HAP-1 (cell line): ENCODE data around the gene ERCC6L.
A peak's percentile ranks its signal among the peaks of the same experiment; 100 is the strongest.

Experiments
- DNase-seq, 2 experiments: peaks; one replicate each; pipeline ENCODE4 v3.0.0-alpha.2; 2016 to 2020; ENCODE audit warnings: low spot score in 2 of 2
- H3K27me3 ChIP-seq: fragments of 250-450 bp; sonication (Bioruptor Pico); 2 replicates; pipeline ENCODE4 v1.5.1; 2020; ENCODE audit warnings: low read depth, mild to moderate bottlenecking, moderate library complexity
- H3K36me3 ChIP-seq: fragments of 250-450 bp; sonication (Bioruptor Pico); replicated peaks from 2 replicates; pipeline ENCODE4 v1.5.1; 2020; ENCODE audit warnings: mild to moderate bottlenecking
- H3K4me1 ChIP-seq: fragments of 250-450 bp; sonication (Bioruptor Pico); 2 replicates; pipeline ENCODE4 v1.5.1; 2020; ENCODE audit warnings: mild to moderate bottlenecking
- H3K4me3 ChIP-seq: fragments of 250-450 bp; sonication (Bioruptor Pico); 2 replicates; pipeline ENCODE4 v1.5.1; 2020; ENCODE audit warnings: mild to moderate bottlenecking, moderate library complexity
- H3K9me3 ChIP-seq: fragments of 250-450 bp; sonication (Bioruptor Pico); 2 replicates; pipeline ENCODE4 v1.5.1; 2020; ENCODE audit warnings: mild to moderate bottlenecking, moderate library complexity
- in situ Hi-C: fragments of 300-500 bp; cut with MboI; formaldehyde crosslinking; loops from 3 replicates; pipeline ENCODE4 v1.14.3; 2020; ENCODE audit warnings: low sequenced_read_pairs, inconsistent platforms, mixed read lengths

The ERCC6L gene, protein sequence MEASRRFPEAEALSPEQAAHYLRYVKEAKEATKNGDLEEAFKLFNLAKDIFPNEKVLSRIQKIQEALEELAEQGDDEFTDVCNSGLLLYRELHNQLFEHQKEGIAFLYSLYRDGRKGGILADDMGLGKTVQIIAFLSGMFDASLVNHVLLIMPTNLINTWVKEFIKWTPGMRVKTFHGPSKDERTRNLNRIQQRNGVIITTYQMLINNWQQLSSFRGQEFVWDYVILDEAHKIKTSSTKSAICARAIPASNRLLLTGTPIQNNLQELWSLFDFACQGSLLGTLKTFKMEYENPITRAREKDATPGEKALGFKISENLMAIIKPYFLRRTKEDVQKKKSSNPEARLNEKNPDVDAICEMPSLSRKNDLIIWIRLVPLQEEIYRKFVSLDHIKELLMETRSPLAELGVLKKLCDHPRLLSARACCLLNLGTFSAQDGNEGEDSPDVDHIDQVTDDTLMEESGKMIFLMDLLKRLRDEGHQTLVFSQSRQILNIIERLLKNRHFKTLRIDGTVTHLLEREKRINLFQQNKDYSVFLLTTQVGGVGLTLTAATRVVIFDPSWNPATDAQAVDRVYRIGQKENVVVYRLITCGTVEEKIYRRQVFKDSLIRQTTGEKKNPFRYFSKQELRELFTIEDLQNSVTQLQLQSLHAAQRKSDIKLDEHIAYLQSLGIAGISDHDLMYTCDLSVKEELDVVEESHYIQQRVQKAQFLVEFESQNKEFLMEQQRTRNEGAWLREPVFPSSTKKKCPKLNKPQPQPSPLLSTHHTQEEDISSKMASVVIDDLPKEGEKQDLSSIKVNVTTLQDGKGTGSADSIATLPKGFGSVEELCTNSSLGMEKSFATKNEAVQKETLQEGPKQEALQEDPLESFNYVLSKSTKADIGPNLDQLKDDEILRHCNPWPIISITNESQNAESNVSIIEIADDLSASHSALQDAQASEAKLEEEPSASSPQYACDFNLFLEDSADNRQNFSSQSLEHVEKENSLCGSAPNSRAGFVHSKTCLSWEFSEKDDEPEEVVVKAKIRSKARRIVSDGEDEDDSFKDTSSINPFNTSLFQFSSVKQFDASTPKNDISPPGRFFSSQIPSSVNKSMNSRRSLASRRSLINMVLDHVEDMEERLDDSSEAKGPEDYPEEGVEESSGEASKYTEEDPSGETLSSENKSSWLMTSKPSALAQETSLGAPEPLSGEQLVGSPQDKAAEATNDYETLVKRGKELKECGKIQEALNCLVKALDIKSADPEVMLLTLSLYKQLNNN

GRCh38 chrX:72238721-72239475 lies at the start of gene ERCC6L:
ERCC6L (minus strand) TSS chrX:72239027; CDS start chrX:72238911, 116 bp downstream.
- Histone ChIP-seq H3K27me3 (no peaks in the 10 kb centered on the region), H3K36me3 (peaks cover 20% of the 10 kb centered on the region), H3K4me1 (peaks cover 12% of the 10 kb centered on the region), H3K9me3 (no peaks in the 10 kb centered on the region), H3K4me3 (peak within 1 kb of the TSS; percentile 67)
- peak; percentile 92 to 97 for DNase-seq
- in situ Hi-C loops, result no loop called here

- Histone ChIP-seq H3K36me3 (no peaks in the 10 kb centered on the region), H3K27me3 (no peaks in the 10 kb centered on the region), H3K9me3 (no peaks in the 10 kb centered on the region), H3K4me3 (no peak overlapping the region), H3K4me1 (no peaks in the 10 kb centered on the region)
- in situ Hi-C loops, result loop anchor here (25.0 kb wide), 1 partner anchor 255 kb away; no protein-coding TSS in a partner anchor
- DNase-seq, result no peak
Observed at GRCh38 chrX:72282302-72282701, 43.5 kb upstream of the ERCC6L start.

DNA sequence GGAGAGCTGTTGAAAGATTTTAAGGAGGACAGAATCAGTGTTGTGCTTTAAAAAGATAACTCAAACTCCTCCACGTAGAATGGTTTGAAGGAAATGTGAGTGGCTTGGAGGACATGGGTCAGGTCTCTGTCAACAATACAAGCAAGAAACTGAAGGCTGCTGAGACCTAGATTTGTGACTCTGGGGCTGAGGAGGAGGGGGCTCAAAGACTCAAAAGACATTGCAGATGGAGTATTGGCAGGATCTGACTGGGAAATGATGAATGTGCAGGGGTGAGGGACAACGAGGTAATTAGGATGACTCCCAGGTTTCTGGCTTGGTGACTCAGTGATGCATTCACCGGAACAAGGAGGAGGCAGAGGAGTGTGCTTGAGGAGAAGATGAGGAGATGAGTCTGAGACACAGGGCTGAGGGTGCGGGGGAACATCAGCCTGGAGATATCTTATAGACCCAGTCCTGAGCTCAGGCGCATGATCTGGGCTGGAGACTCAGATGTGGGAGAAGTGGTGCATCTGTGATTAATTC lies 41.6 kb upstream of the ERCC6L start:
- Histone ChIP-seq H3K27me3 (no peaks in the 10 kb centered on the region), H3K4me3 (no peak overlapping the region), H3K4me1 (no peaks in the 10 kb centered on the region), H3K36me3 (peaks cover 16% of the 10 kb centered on the region), H3K9me3 (no peaks in the 10 kb centered on the region)
- DNase-seq, result no peak
- in situ Hi-C loops, result loop anchor here (25.0 kb wide), 1 partner anchor 257 kb away; no protein-coding TSS in a partner anchor

DNA sequence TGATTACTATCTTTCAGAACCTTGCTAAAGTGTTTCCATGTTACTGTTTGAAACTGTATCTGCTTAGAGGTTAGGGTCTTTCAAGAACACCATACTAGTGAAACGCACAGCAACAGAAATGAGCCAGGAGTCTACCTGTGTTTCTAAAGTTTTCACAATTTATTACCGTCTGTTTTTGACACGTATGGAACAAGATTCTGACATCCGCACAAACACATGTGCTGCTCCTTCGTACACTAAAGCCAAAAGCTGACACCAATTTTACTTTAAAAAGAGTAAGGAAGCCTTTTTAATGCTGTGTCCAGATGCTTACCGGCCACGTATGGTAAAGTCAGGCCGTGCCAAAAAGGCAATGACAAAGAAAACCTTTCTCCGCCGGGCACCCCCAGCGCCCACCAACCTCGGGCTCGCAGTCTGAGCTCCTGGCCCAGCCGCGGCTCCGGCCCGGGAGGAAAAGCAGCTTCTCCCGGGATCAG lies 37.7 kb upstream of the ERCC6L start:
- peaks cover 54% of the 10 kb centered on the region for H3K36me3 ChIP-seq
- in situ Hi-C loops, result loop anchor here (25.0 kb wide), 1 partner anchor 261 kb away; no protein-coding TSS in a partner anchor

GRCh38 chrX:72274526-72274925 lies 35.7 kb upstream of the ERCC6L start:
- H3K27me3 ChIP-seq, result no peaks in the 10 kb centered on the region
- H3K4me1 ChIP-seq, result peaks cover 13% of the 10 kb centered on the region
- no peak for DNase-seq
- in situ Hi-C loops, result no loop called here
- no peaks in the 10 kb centered on the region for H3K9me3 ChIP-seq
- peaks cover 74% of the 10 kb centered on the region for H3K36me3 ChIP-seq
- peak overlapping the region; percentile 99 for H3K4me3 ChIP-seq

More for the DNA sequence above, 37.7 kb upstream of the ERCC6L start:
- no peak for DNase-seq
- no peaks in the 10 kb centered on the region for H3K9me3 ChIP-seq
- peak overlapping the region; percentile 99 for H3K4me3 ChIP-seq
- H3K4me1 ChIP-seq, result peaks cover 13% of the 10 kb centered on the region
- no peaks in the 10 kb centered on the region for H3K27me3 ChIP-seq

GRCh38 chrX:72273718-72274117 lies 34.9 kb upstream of the ERCC6L start:
- in situ Hi-C loops, result no loop called here
- Histone ChIP-seq H3K36me3 (peaks cover 82% of the 10 kb centered on the region), H3K27me3 (no peaks in the 10 kb centered on the region), H3K4me3 (no peak overlapping the region), H3K4me1 (peaks cover 13% of the 10 kb centered on the region), H3K9me3 (no peaks in the 10 kb centered on the region)
- DNase-seq, result no peak

- Histone ChIP-seq H3K36me3 (peaks cover 91% of the 10 kb centered on the region), H3K27me3 (no peaks in the 10 kb centered on the region), H3K9me3 (no peaks in the 10 kb centered on the region), H3K4me3 (no peak overlapping the region), H3K4me1 (peaks cover 13% of the 10 kb centered on the region)
- DNase-seq, result no peak
- in situ Hi-C loops, result no loop called here
Observed at GRCh38 chrX:72272868-72273267, 34.0 kb upstream of the ERCC6L start.

DNA sequence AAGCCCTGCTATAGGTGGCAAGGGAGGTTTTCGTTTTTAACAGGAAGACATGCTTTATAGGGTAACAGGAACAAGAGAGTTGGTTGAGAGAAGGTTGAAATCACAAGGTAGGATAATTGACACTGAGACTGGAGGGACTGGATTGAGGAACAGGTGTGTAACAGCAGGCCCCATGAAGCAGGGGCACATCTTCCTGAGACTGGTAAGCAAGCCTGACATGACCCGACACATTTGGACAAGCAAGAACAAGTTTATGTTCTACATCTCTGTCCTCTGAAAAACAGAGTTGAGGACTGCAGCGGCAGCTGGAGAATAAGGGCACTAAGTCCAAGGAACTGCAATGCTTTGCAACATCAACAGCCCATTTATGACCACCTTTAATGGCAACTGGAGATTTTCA lies 33.0 kb upstream of the ERCC6L start:
- peaks cover 13% of the 10 kb centered on the region for H3K4me1 ChIP-seq
- in situ Hi-C loops, result no loop called here
- no peaks in the 10 kb centered on the region for H3K27me3 ChIP-seq
- DNase-seq, result no peak
- peaks cover 98% of the 10 kb centered on the region for H3K36me3 ChIP-seq
- no peak overlapping the region for H3K4me3 ChIP-seq
- H3K9me3 ChIP-seq, result no peaks in the 10 kb centered on the region

GRCh38 chrX:72271091-72271788 lies 32.4 kb upstream of the ERCC6L start:
- peaks cover 13% of the 10 kb centered on the region for H3K4me1 ChIP-seq
- peaks cover 98% of the 10 kb centered on the region for H3K36me3 ChIP-seq
- no peak for DNase-seq
- in situ Hi-C loops, result no loop called here
- no peaks in the 10 kb centered on the region for H3K27me3 ChIP-seq
- no peak overlapping the region for H3K4me3 ChIP-seq
- no peaks in the 10 kb centered on the region for H3K9me3 ChIP-seq

DNA sequence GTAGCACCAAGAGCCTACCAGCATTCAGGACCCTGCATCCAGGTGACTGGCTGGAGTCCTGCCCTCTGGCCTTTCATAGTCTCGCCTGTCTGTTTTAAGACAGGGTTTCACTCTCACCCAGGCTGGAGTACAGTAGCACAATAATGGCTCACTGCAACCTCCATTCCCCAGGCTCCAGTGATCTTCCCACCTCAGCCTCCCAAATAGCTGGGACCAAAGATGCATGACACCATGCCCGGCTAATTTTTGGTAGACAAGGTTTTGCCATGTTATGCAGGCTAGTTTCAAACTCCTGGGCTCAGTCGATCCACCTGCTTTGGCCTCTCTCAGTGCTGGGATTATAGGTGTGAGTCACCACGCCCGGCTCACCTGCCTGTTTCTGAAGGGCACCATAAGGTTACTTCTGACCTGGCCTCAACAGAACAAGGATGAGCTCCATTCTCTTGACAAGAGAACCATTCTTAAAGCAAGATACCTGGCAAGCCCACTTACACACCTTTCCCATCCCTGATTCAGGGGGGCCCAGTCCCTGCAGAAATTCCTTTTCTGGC lies 31.6 kb upstream of the ERCC6L start:
- H3K4me1 ChIP-seq, result peaks cover 13% of the 10 kb centered on the region
- H3K36me3 ChIP-seq, result peaks cover 92% of the 10 kb centered on the region

DNA sequence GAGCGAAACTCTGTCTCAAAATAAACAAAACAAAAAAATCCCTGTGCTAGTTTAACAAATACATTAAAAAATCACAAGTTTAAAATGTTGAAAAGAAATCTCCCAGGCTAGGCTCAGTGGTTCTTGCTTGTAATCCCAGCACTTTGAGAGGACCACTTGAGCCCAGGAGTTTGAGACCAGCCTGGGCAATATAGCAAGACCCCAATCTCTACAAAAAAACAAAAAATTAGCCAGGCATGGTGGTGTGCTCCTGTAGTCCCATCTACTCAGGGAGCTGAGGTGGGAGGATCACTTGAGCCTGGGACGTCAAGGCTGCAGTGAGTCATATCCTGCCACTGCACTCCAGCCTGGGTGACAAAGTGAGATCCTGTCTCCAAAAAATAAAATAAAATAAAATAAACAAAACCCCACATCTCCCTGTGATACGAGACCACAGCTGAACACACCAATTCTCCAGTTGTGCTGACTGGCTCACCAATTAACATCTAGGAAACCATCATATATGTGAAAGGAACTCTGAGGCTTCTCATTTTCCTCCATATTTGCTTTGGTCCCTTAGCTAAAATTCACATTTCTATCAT lies 30.9 kb upstream of the ERCC6L start:
- Histone ChIP-seq H3K27me3 (no peaks in the 10 kb centered on the region), H3K36me3 (peaks cover 86% of the 10 kb centered on the region), H3K4me3 (no peak overlapping the region), H3K4me1 (peaks cover 8% of the 10 kb centered on the region), H3K9me3 (no peaks in the 10 kb centered on the region)
- in situ Hi-C loops, result no loop called here
- no peak for DNase-seq

More for the DNA sequence above, 31.6 kb upstream of the ERCC6L start:
- Histone ChIP-seq H3K9me3 (no peaks in the 10 kb centered on the region), H3K27me3 (no peaks in the 10 kb centered on the region), H3K4me3 (no peak overlapping the region)
- in situ Hi-C loops, result no loop called here
- no peak for DNase-seq
